DND-41 (cell line): ENCODE measurements around the gene BMP3.

Source experiments
- ATAC-seq: fragments of 200-7000 bp; cut with Tn5 transposase; 3 replicates; pipeline ENCODE4 v1.9.1; 2021; ENCODE audit warnings: low read depth; ENCODE audit not compliant: insufficient read depth
- DNase-seq: peaks from one replicate; pipeline ENCODE4 v3.0.0-alpha.2; 2020
- H2AFZ ChIP-seq: 2 replicates; pipeline ENCODE4 v1.6.0; 2012; ENCODE audit warnings: low read depth, low read length
- H3K27ac ChIP-seq: 2 replicates; pipeline ENCODE4 v1.5.1; 2012; ENCODE audit warnings: low read length, inconsistent platforms
- H3K27me3 ChIP-seq: fragments of 200-600 bp; sonication (generic); 2 replicates; pipeline ENCODE4 v1.6.0; 2012; ENCODE audit warnings: low read length, mild to moderate bottlenecking, inconsistent platforms; ENCODE audit not compliant: insufficient read depth, poor library complexity
- H3K36me3 ChIP-seq: 2 replicates; pipeline ENCODE4 v1.5.1; 2012; ENCODE audit warnings: low read length, inconsistent platforms; ENCODE audit not compliant: insufficient read depth
- H3K4me1 ChIP-seq: 2 replicates; pipeline ENCODE4 v1.5.1; 2012; ENCODE audit warnings: mild to moderate bottlenecking, low read length; ENCODE audit not compliant: insufficient read depth
- H3K4me2 ChIP-seq: 2 replicates; pipeline ENCODE4 v1.6.0; 2012; ENCODE audit warnings: mild to moderate bottlenecking, moderate library complexity, low read length, inconsistent platforms; ENCODE audit not compliant: insufficient read depth
- H3K4me3 ChIP-seq, 2 experiments: fragments of 200-600 bp in 1 of 2; shearing (Covaris generic) in 1 of 2; 2 replicates each; pipeline ENCODE4 v1.5.1; 2012 to 2016; ENCODE audit warnings: inconsistent platforms in 2 of 2, low read length in 2 of 2, mild to moderate bottlenecking in 2 of 2, low read depth in 1 of 2, moderate library complexity in 1 of 2
- H3K79me2 ChIP-seq: 2 replicates; pipeline ENCODE4 v1.6.0; 2012; ENCODE audit warnings: low read length, inconsistent platforms; ENCODE audit not compliant: insufficient read depth
- H3K9ac ChIP-seq: 2 replicates; pipeline ENCODE4 v1.6.0; 2012; ENCODE audit warnings: low read depth, mild to moderate bottlenecking, inconsistent platforms, low read length, moderate library complexity
- H3K9me3 ChIP-seq: 2 replicates; pipeline ENCODE4 v1.5.1; 2012; ENCODE audit warnings: low read length, moderate library complexity, mild to moderate bottlenecking, inconsistent platforms; ENCODE audit not compliant: insufficient read depth, severe bottlenecking
- H4K20me1 ChIP-seq: 2 replicates; pipeline ENCODE4 v1.6.0; 2012; ENCODE audit warnings: low read length; ENCODE audit not compliant: insufficient read depth
- EZH2 ChIP-seq: IDR thresholded peaks from 3 replicates; pipeline ENCODE4 v1.6.1; 2012; ENCODE audit warnings: borderline replicate concordance, low read depth, mild to moderate bottlenecking, moderate library complexity, low read length, inconsistent platforms; ENCODE audit not compliant: severe bottlenecking
- TF ChIP-seq, protein P1 (sequence below): IDR thresholded peaks from 2 replicates; pipeline ENCODE4 v1.5.1; 2012; ENCODE audit warnings: borderline replicate concordance, low read length, moderate library complexity, mild to moderate bottlenecking; ENCODE audit not compliant: poor library complexity, severe bottlenecking; ENCODE audit errors: extremely low read depth

BMP3 gene

DNA sequence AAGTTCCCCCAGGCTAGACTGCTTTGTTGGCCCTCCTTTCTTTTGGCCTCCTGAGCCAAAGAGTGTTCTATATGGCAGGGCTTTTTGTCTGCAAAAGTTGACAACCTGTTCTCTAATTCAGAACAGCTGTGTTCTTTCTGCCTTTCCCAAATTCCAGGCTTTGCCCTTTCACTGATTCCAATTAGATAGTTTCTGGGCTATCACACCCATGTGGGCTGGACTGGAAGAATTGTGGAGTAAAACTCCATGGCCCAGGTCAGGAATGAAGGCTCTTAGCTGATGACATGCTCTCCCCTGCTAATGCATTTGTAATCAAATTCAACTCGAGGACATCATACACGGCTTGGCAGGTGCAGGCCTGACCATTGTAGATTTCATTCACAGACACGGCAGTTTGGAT is 19.4 kb downstream of the BMP3 start:
- Histone ChIP-seq H3K36me3 (no peaks in the 10 kb centered on the region), H3K4me3 (no peak overlapping the region), H4K20me1 (no peaks in the 10 kb centered on the region), H3K27me3 (no peaks in the 10 kb centered on the region), H3K27ac (no peak overlapping the region), H2AFZ (no peak overlapping the region), H3K79me2 (no peaks in the 10 kb centered on the region), H3K4me2 (no peak overlapping the region), H3K9me3 (no peaks in the 10 kb centered on the region), H3K9ac (no peak overlapping the region), H3K4me1 (no peaks in the 10 kb centered on the region)
- ATAC-seq, result no peak
- TF ChIP-seq, protein P1, sequence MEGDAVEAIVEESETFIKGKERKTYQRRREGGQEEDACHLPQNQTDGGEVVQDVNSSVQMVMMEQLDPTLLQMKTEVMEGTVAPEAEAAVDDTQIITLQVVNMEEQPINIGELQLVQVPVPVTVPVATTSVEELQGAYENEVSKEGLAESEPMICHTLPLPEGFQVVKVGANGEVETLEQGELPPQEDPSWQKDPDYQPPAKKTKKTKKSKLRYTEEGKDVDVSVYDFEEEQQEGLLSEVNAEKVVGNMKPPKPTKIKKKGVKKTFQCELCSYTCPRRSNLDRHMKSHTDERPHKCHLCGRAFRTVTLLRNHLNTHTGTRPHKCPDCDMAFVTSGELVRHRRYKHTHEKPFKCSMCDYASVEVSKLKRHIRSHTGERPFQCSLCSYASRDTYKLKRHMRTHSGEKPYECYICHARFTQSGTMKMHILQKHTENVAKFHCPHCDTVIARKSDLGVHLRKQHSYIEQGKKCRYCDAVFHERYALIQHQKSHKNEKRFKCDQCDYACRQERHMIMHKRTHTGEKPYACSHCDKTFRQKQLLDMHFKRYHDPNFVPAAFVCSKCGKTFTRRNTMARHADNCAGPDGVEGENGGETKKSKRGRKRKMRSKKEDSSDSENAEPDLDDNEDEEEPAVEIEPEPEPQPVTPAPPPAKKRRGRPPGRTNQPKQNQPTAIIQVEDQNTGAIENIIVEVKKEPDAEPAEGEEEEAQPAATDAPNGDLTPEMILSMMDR, result no peak
- TF ChIP-seq EZH2, result no peak
- no peak for DNase-seq

DNA sequence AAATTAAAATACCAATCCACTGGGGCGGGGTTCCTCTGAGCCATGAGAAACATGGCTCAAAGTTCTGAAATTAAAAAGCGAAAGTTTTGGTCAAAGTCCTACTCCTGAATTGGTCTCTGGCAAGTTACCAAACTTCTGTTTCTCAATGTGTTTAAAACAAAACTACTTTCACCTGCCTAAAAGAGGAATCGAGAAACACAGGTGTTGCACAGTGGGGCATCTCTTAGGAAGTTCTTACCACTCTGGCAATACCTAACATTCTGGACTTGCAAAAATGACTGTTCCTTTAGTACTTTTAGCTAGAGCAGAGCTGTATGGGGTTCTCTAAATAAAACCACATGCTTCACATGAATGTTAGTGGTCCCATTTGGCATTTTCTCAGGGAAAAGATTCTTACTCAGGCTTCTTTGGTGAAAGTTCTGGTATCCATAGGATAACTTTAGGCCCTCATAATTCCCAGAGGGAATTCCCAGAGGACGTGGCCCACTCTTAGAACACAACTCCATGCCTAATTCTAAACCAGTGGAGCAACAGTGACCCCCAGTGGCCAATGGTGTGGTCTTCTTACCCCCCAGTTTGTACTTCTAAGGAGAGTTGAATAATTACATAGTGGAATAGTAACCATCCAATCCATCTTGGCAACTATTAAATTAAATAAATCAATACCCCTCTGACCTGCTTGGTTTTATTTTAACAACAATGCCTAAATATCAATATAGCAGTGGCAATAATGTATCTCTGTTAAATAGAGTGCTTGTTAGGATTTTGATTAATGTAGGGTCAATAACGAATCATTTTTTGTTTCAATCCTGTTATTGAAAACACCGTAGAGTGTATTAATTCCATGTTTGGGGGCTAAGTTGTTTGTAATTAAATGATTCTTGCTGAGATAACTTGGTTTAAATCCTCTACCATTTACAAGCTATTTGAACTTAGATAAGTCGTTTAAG is 21.9 kb downstream of the BMP3 start:
- no peaks in the 10 kb centered on the region for H3K79me2 ChIP-seq
- DNase-seq (peak; percentile 39), ATAC-seq (peak; percentile 76)
- no peak overlapping the region for H3K4me3 ChIP-seq
- H3K9ac ChIP-seq, result no peak overlapping the region
- H3K36me3 ChIP-seq, result no peaks in the 10 kb centered on the region
- H4K20me1 ChIP-seq, result no peaks in the 10 kb centered on the region
- no peaks in the 10 kb centered on the region for H3K9me3 ChIP-seq
- H3K4me1 ChIP-seq, result no peaks in the 10 kb centered on the region
- H2AFZ ChIP-seq, result no peak overlapping the region
- no peaks in the 10 kb centered on the region for H3K27me3 ChIP-seq
- no peak overlapping the region for H3K27ac ChIP-seq
- TF ChIP-seq, protein P1, result peak; percentile 74
- no peak for TF ChIP-seq EZH2
- no peak overlapping the region for H3K4me2 ChIP-seq

DNA sequence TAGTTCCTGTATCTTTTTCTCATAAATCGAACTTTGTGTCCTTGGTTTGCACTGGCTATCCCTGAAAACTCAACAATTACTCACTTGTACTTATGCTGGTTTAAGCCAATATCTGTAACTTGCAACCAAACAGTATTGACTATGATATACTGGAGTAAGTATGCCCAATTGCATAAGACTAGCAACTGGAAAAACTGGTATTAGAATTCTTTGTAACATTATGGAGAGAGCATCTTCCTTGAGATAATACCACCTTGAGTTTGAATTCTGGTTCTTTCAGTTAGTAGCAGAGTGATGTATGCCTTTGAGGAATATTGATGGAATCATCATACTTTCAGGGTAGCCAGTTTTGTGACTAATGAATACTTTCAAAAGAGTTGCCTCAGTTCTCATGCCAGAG is 28.1 kb downstream of the BMP3 start:
- no peaks in the 10 kb centered on the region for H4K20me1 ChIP-seq
- DNase-seq, result no peak
- no peak overlapping the region for H3K4me3 ChIP-seq
- H3K4me1 ChIP-seq, result no peaks in the 10 kb centered on the region
- peaks cover 11% of the 10 kb centered on the region for H3K27me3 ChIP-seq
- no peak for ATAC-seq
- no peak overlapping the region for H3K9ac ChIP-seq
- H3K4me2 ChIP-seq, result no peak overlapping the region
- no peaks in the 10 kb centered on the region for H3K36me3 ChIP-seq
- no peak for TF ChIP-seq EZH2
- TF ChIP-seq, protein P1, result no peak
- no peak overlapping the region for H2AFZ ChIP-seq
- no peaks in the 10 kb centered on the region for H3K79me2 ChIP-seq
- no peaks in the 10 kb centered on the region for H3K9me3 ChIP-seq
- H3K27ac ChIP-seq, result no peak overlapping the region
